Endodermal cell (in vitro differentiated cells): ENCODE results near the gene LAMA2. TPM values are rescaled to one million over a fixed set of nuclear protein-coding genes. Genes with fewer than 3 reads are reported as not detected.

Experiments
- DNase-seq: peaks from one replicate; pipeline ENCODE4 v3.0.0-alpha.2; 2017
- H3K27ac ChIP-seq: 2 replicates; pipeline ENCODE4 v1.5.1; 2013; ENCODE audit warnings: mild to moderate bottlenecking, low read depth, low read length, moderate library complexity
- H3K27me3 ChIP-seq: 2 replicates; pipeline ENCODE4 v1.6.1; 2013; ENCODE audit warnings: mild to moderate bottlenecking, low read length, moderate library complexity; ENCODE audit not compliant: insufficient read depth, control insufficient read depth, poor library complexity, severe bottlenecking
- H3K36me3 ChIP-seq: 2 replicates; pipeline ENCODE4 v1.7.0; 2013; ENCODE audit warnings: mild to moderate bottlenecking, low read length, moderate library complexity; ENCODE audit not compliant: control insufficient read depth, insufficient read depth
- H3K4me1 ChIP-seq: one replicate; pipeline ENCODE4 v1.7.0; 2013; ENCODE audit warnings: low read length; ENCODE audit not compliant: control insufficient read depth, insufficient read depth
- H3K4me3 ChIP-seq: 2 replicates; pipeline ENCODE4 v1.5.1; 2013; ENCODE audit warnings: mild to moderate bottlenecking, low read length, moderate library complexity
- H3K9ac ChIP-seq: 2 replicates; pipeline ENCODE4 v1.6.1; 2013; ENCODE audit warnings: mild to moderate bottlenecking, low read length, moderate library complexity; ENCODE audit not compliant: poor library complexity, severe bottlenecking; ENCODE audit errors: extremely low read depth
- H3K9me3 ChIP-seq: 2 replicates; pipeline ENCODE4 v1.6.1; 2013; ENCODE audit warnings: mild to moderate bottlenecking, low read length, moderate library complexity; ENCODE audit not compliant: control insufficient read depth
- H3K27ac Mint-ChIP-seq: 2 replicates; pipeline ENCODE4 v1.8.0; 2020; ENCODE audit warnings: mixed read lengths
- H3K27me3 Mint-ChIP-seq: 2 replicates; pipeline ENCODE4 v1.8.0; 2021; ENCODE audit warnings: mild to moderate bottlenecking, mixed read lengths; ENCODE audit not compliant: insufficient read depth
- H3K36me3 Mint-ChIP-seq: 2 replicates; pipeline ENCODE4 v1.8.0; 2020; ENCODE audit warnings: low read depth, mixed read lengths
- H3K4me1 Mint-ChIP-seq: 2 replicates; pipeline ENCODE4 v1.8.0; 2020; ENCODE audit warnings: mixed read lengths
- H3K4me3 Mint-ChIP-seq: 2 replicates; pipeline ENCODE4 v1.8.0; 2020; ENCODE audit warnings: mild to moderate bottlenecking, moderate library complexity, mixed read lengths
- H3K9me3 Mint-ChIP-seq: 2 replicates; pipeline ENCODE4 v1.8.0; 2020; ENCODE audit warnings: mild to moderate bottlenecking, mixed read lengths
- CTCF ChIP-seq: fragments of 200-600 bp; sonication (generic); conservative IDR thresholded peaks from 2 replicates; pipeline ENCODE4 v1.5.0; 2021; ENCODE audit warnings: antibody characterized with exemption, mild to moderate bottlenecking
- WGBS, 2 experiments: methylation state at CpG; one replicate each; pipeline versions ENCODE4 v1.1.5 to v1.1.7; 2013; ENCODE audit warnings: missing lambda C conversion rate in 2 of 2, mixed read lengths in 1 of 2; ENCODE audit not compliant: insufficient coverage in 1 of 2, insufficient read length in 1 of 2; 5-methylcytosine and 5-hydroxymethylcytosine counted together
- total RNA-seq, 2 donors: library from RNA; stranded (reverse); fragmentation: NEBNext Ultra II Directional in 1 of 2; extraction: Animal tissue kit (Norgen Biotek cat#: 25700) in 1 of 2; gene quantifications; 2 replicates in 1 of 2; 3 replicates in 1 of 2; pipeline ENCODE4 v1.2.1, GENCODE V29; 2021

The LAMA2 gene
- total RNA-seq, 2 donors from 2014 or later = 2.3 to 4.1 TPM

- WGBS, 2 experiments = 87 to 94% methylated on average over 6 to 7 of the region's 7 CpGs
- no peaks in the 10 kb centered on the region for H3K4me1 Mint-ChIP-seq
- no peak overlapping the region for H3K27ac Mint-ChIP-seq
These were observed 500.0 kb downstream of the LAMA2 start for GRCh38 chr6:129382916-129383315.

GRCh38 chr6:129385117-129385516 lies 502.2 kb downstream of the LAMA2 start:
- no peak overlapping the region for H3K27ac ChIP-seq
- no peak overlapping the region for H3K27ac Mint-ChIP-seq
- H3K9me3 Mint-ChIP-seq = no peaks in the 10 kb centered on the region
- no peaks in the 10 kb centered on the region for H3K9me3 ChIP-seq
- no peaks in the 10 kb centered on the region for H3K36me3 ChIP-seq
- H3K4me1 Mint-ChIP-seq = no peaks in the 10 kb centered on the region
- H3K27me3 Mint-ChIP-seq = no peaks in the 10 kb centered on the region
- H3K4me3 ChIP-seq = no peak overlapping the region
- no peak for DNase-seq
- WGBS, 2 experiments = no CpG with 5 or more reads among the region's 1 CpG
- no peak overlapping the region for H3K9ac ChIP-seq
- H3K27me3 ChIP-seq = no peaks in the 10 kb centered on the region
- H3K4me3 Mint-ChIP-seq = no peak overlapping the region
- no peaks in the 10 kb centered on the region for H3K36me3 Mint-ChIP-seq
- H3K4me1 ChIP-seq = no peaks in the 10 kb centered on the region
- no peak for TF ChIP-seq CTCF

More at GRCh38 chr6:129382916-129383315, 500.0 kb downstream of the LAMA2 start:
- no peaks in the 10 kb centered on the region for H3K36me3 Mint-ChIP-seq
- H3K4me3 Mint-ChIP-seq = no peak overlapping the region
- DNase-seq = no peak
- Histone ChIP-seq H3K4me1 (no peaks in the 10 kb centered on the region), H3K9me3 (no peaks in the 10 kb centered on the region), H3K36me3 (no peaks in the 10 kb centered on the region), H3K9ac (no peak overlapping the region), H3K27ac (no peak overlapping the region), H3K27me3 (no peaks in the 10 kb centered on the region), H3K4me3 (no peak overlapping the region)
- no peaks in the 10 kb centered on the region for H3K9me3 Mint-ChIP-seq
- no peaks in the 10 kb centered on the region for H3K27me3 Mint-ChIP-seq
- TF ChIP-seq CTCF = no peak

- peaks cover 6% of the 10 kb centered on the region for H3K4me1 Mint-ChIP-seq
- DNase-seq = no peak
- no peak overlapping the region for H3K27ac Mint-ChIP-seq
- 83 to 88% methylated on average over 2 of the region's 2 CpGs for WGBS, 2 experiments
- no peaks in the 10 kb centered on the region for H3K36me3 Mint-ChIP-seq
- TF ChIP-seq CTCF = no peak
- no peak overlapping the region for H3K27ac ChIP-seq
- no peaks in the 10 kb centered on the region for H3K36me3 ChIP-seq
- no peaks in the 10 kb centered on the region for H3K4me1 ChIP-seq
- no peaks in the 10 kb centered on the region for H3K9me3 ChIP-seq
- no peak overlapping the region for H3K9ac ChIP-seq
- H3K4me3 ChIP-seq = no peak overlapping the region
- H3K4me3 Mint-ChIP-seq = no peak overlapping the region
- no peaks in the 10 kb centered on the region for H3K9me3 Mint-ChIP-seq
- H3K27me3 Mint-ChIP-seq = no peaks in the 10 kb centered on the region
- H3K27me3 ChIP-seq = no peaks in the 10 kb centered on the region
These were observed 508.0 kb downstream of the LAMA2 start for GRCh38 chr6:129390900-129391299.
